ENCODE measurements around the gene CNPY1. TPM values are rescaled to one million over a fixed set of nuclear protein-coding genes. Genes with fewer than 3 reads are reported as not detected.
A peak's percentile ranks its signal among the peaks of the same experiment; 100 is the strongest.

Gene CNPY1
- total and polyA plus RNA-seq, 12 donors: not detected

GRCh38 chr7:155508376-155509358, 37.7 kb downstream of the CNPY1 start:
- TF ChIP-seq CTCF (IDR thresholded peaks at IDR 0.05) (no peak), POLR2A (IDR thresholded peaks at IDR 0.05) (no peak)
- intact Hi-C loops (cut with DNase I): no loop called here

GRCh38 chr7:155507576-155507975, 38.8 kb downstream of the CNPY1 start:
- peaks cover 69% of the 10 kb centered on the region for H3K27me3 ChIP-seq

More at GRCh38 chr7:155508376-155509358, 37.7 kb downstream of the CNPY1 start:
- H3K4me3 ChIP-seq: no peak overlapping the region
- peaks cover 69% of the 10 kb centered on the region for H3K27me3 ChIP-seq
- no peak overlapping the region for H3K27ac ChIP-seq
- H3K9me3 ChIP-seq (replicated peaks in 1 of 3): no peaks in the 10 kb centered on the region
- H3K36me3 ChIP-seq (replicated peaks in 1 of 2): no peaks in the 10 kb centered on the region
- DNase-seq: no peak
- H3K4me1 ChIP-seq (replicated peaks in 1 of 2): no peaks in the 10 kb centered on the region
- WGBS, 4 donors: 10 to 12% (median 11%) methylated on average over 29 of the region's 29 CpGs

GRCh38 chr7:155506854-155507337, 39.5 kb downstream of the CNPY1 start:
- no peak overlapping the region for H3K4me3 ChIP-seq
- no peaks in the 10 kb centered on the region for H3K9me3 ChIP-seq (replicated peaks in 1 of 3)
- H3K27ac ChIP-seq: no peak overlapping the region
- H3K27me3 ChIP-seq: peaks cover 69% of the 10 kb centered on the region
- no peaks in the 10 kb centered on the region for H3K36me3 ChIP-seq (replicated peaks in 1 of 2)
- WGBS, 4 donors: 15 to 19% (median 16%) methylated on average over 14 of the region's 14 CpGs
- no peak for TF ChIP-seq POLR2A (IDR thresholded peaks at IDR 0.05)
- TF ChIP-seq CTCF (IDR thresholded peaks at IDR 0.05): no peak
- peak in 1 of 7 donors; percentile 40 for DNase-seq
- intact Hi-C loops (cut with DNase I): no loop called here
- H3K4me1 ChIP-seq (replicated peaks in 1 of 2): no peaks in the 10 kb centered on the region

More at GRCh38 chr7:155507576-155507975, 38.8 kb downstream of the CNPY1 start:
- H3K4me3 ChIP-seq: no peak overlapping the region
- TF ChIP-seq CTCF (IDR thresholded peaks at IDR 0.05): no peak
- H3K36me3 ChIP-seq (replicated peaks in 1 of 2): no peaks in the 10 kb centered on the region
- 13 to 21% (median 15%) methylated on average over 4 of the region's 4 CpGs for WGBS, 4 donors
- H3K9me3 ChIP-seq (replicated peaks in 1 of 3): no peaks in the 10 kb centered on the region
- H3K4me1 ChIP-seq (replicated peaks in 1 of 2): no peaks in the 10 kb centered on the region
- no peak for DNase-seq
- no peak overlapping the region for H3K27ac ChIP-seq
- intact Hi-C loops (cut with DNase I): no loop called here

- 20 to 38% (median 35%) methylated on average over 3 of the region's 3 CpGs for WGBS, 4 donors
- intact Hi-C loops (cut with DNase I): no loop called here
- Histone ChIP-seq H3K36me3 (replicated peaks in 1 of 2) (no peaks in the 10 kb centered on the region), H3K27ac (no peak overlapping the region), H3K27me3 (peaks cover 75% of the 10 kb centered on the region), H3K4me3 (no peak overlapping the region), H3K9me3 (replicated peaks in 1 of 3) (no peaks in the 10 kb centered on the region), H3K4me1 (replicated peaks in 1 of 2) (no peaks in the 10 kb centered on the region)
- DNase-seq: no peak
- no peak for TF ChIP-seq POLR2A (IDR thresholded peaks at IDR 0.05)
- TF ChIP-seq CTCF (IDR thresholded peaks at IDR 0.05): no peak
Observed at GRCh38 chr7:155505422-155505793, 41.0 kb downstream of the CNPY1 start.

All from adrenal gland (tissue), 12 donors.